Measurements from ENCODE around the gene EXOC4.

EXOC4 gene

GRCh38 chr7:133297093-133297492 lies 44.2 kb downstream of the EXOC4 start:
- H3K4me3 ChIP-seq (ENCODE audit: low read length): no peak overlapping the region
- peaks cover 28% of the 10 kb centered on the region for H3K4me1 ChIP-seq (ENCODE audit: control insufficient read depth, insufficient read depth, low read length)
- H3K27me3 ChIP-seq (replicated peaks; ENCODE audit: control insufficient read depth, insufficient read depth, low read length): no peaks in the 10 kb centered on the region
- no peaks in the 10 kb centered on the region for H3K36me3 ChIP-seq (ENCODE audit: control insufficient read depth, insufficient read depth, low read length, severe bottlenecking)
- no peak for DNase-seq (ENCODE audit: low read depth)
- H3K9me3 ChIP-seq (ENCODE audit: control insufficient read depth, low read length): no peaks in the 10 kb centered on the region
- no peak overlapping the region for H3K9ac ChIP-seq (ENCODE audit: low read length)

GRCh38 chr7:133298080-133298479 lies 45.2 kb downstream of the EXOC4 start:
- H3K4me3 ChIP-seq (ENCODE audit: low read length): no peak overlapping the region
- no peaks in the 10 kb centered on the region for H3K36me3 ChIP-seq (ENCODE audit: control insufficient read depth, insufficient read depth, low read length, severe bottlenecking)
- peaks cover 29% of the 10 kb centered on the region for H3K4me1 ChIP-seq (ENCODE audit: control insufficient read depth, insufficient read depth, low read length)
- no peaks in the 10 kb centered on the region for H3K9me3 ChIP-seq (ENCODE audit: control insufficient read depth, low read length)
- no peak for DNase-seq (ENCODE audit: low read depth)
- no peaks in the 10 kb centered on the region for H3K27me3 ChIP-seq (replicated peaks; ENCODE audit: control insufficient read depth, insufficient read depth, low read length)
- H3K9ac ChIP-seq (ENCODE audit: low read length): no peak overlapping the region

GRCh38 chr7:133299676-133300075 lies 46.8 kb downstream of the EXOC4 start:
- DNase-seq (ENCODE audit: low read depth): no peak
- no peaks in the 10 kb centered on the region for H3K36me3 ChIP-seq (ENCODE audit: control insufficient read depth, insufficient read depth, low read length, severe bottlenecking)
- no peak overlapping the region for H3K4me3 ChIP-seq (ENCODE audit: low read length)
- H3K9me3 ChIP-seq (ENCODE audit: control insufficient read depth, low read length): no peaks in the 10 kb centered on the region
- H3K9ac ChIP-seq (ENCODE audit: low read length): no peak overlapping the region
- H3K27me3 ChIP-seq (replicated peaks; ENCODE audit: control insufficient read depth, insufficient read depth, low read length): no peaks in the 10 kb centered on the region
- H3K4me1 ChIP-seq (ENCODE audit: control insufficient read depth, insufficient read depth, low read length): peaks cover 21% of the 10 kb centered on the region

GRCh38 chr7:133300088-133300487 lies 47.2 kb downstream of the EXOC4 start:
- Histone ChIP-seq H3K27me3 (replicated peaks; ENCODE audit: control insufficient read depth, insufficient read depth, low read length) (no peaks in the 10 kb centered on the region), H3K9me3 (ENCODE audit: control insufficient read depth, low read length) (no peaks in the 10 kb centered on the region), H3K4me1 (ENCODE audit: control insufficient read depth, insufficient read depth, low read length) (peaks cover 21% of the 10 kb centered on the region), H3K4me3 (ENCODE audit: low read length) (no peak overlapping the region), H3K36me3 (ENCODE audit: control insufficient read depth, insufficient read depth, low read length, severe bottlenecking) (no peaks in the 10 kb centered on the region), H3K9ac (ENCODE audit: low read length) (no peak overlapping the region)
- DNase-seq (ENCODE audit: low read depth): no peak

GRCh38 chr7:133300811-133301210 lies 47.9 kb downstream of the EXOC4 start:
- Histone ChIP-seq H3K36me3 (ENCODE audit: control insufficient read depth, insufficient read depth, low read length, severe bottlenecking) (peaks cover 1% of the 10 kb centered on the region), H3K9me3 (ENCODE audit: control insufficient read depth, low read length) (no peaks in the 10 kb centered on the region), H3K27me3 (replicated peaks; ENCODE audit: control insufficient read depth, insufficient read depth, low read length) (no peaks in the 10 kb centered on the region), H3K9ac (ENCODE audit: low read length) (no peak overlapping the region), H3K4me1 (ENCODE audit: control insufficient read depth, insufficient read depth, low read length) (peaks cover 21% of the 10 kb centered on the region), H3K4me3 (ENCODE audit: low read length) (peak overlapping the region; percentile 16)
- DNase-seq (ENCODE audit: low read depth): no peak

- no peaks in the 10 kb centered on the region for H3K9me3 ChIP-seq (ENCODE audit: control insufficient read depth, low read length)
Measured at GRCh38 chr7:133301444-133301843, 48.6 kb downstream of the EXOC4 start.

GRCh38 chr7:133303372-133303771 lies 50.5 kb downstream of the EXOC4 start:
- H3K9me3 ChIP-seq (ENCODE audit: control insufficient read depth, low read length): no peaks in the 10 kb centered on the region
- no peak for DNase-seq (ENCODE audit: low read depth)
- peaks cover 26% of the 10 kb centered on the region for H3K36me3 ChIP-seq (ENCODE audit: control insufficient read depth, insufficient read depth, low read length, severe bottlenecking)
- H3K9ac ChIP-seq (ENCODE audit: low read length): no peak overlapping the region
- H3K4me3 ChIP-seq (ENCODE audit: low read length): no peak overlapping the region
- no peaks in the 10 kb centered on the region for H3K27me3 ChIP-seq (replicated peaks; ENCODE audit: control insufficient read depth, insufficient read depth, low read length)
- peaks cover 21% of the 10 kb centered on the region for H3K4me1 ChIP-seq (ENCODE audit: control insufficient read depth, insufficient read depth, low read length)

More at GRCh38 chr7:133301444-133301843, 48.6 kb downstream of the EXOC4 start:
- H3K36me3 ChIP-seq (ENCODE audit: control insufficient read depth, insufficient read depth, low read length, severe bottlenecking): peaks cover 8% of the 10 kb centered on the region
- peak; percentile 32 for DNase-seq (ENCODE audit: low read depth)
- peaks cover 21% of the 10 kb centered on the region for H3K4me1 ChIP-seq (ENCODE audit: control insufficient read depth, insufficient read depth, low read length)
- no peaks in the 10 kb centered on the region for H3K27me3 ChIP-seq (replicated peaks; ENCODE audit: control insufficient read depth, insufficient read depth, low read length)
- no peak overlapping the region for H3K9ac ChIP-seq (ENCODE audit: low read length)
- no peak overlapping the region for H3K4me3 ChIP-seq (ENCODE audit: low read length)

GRCh38 chr7:133303931-133304330 lies 51.1 kb downstream of the EXOC4 start:
- H3K4me1 ChIP-seq (ENCODE audit: control insufficient read depth, insufficient read depth, low read length): peaks cover 21% of the 10 kb centered on the region
- peak; percentile 58 for DNase-seq (ENCODE audit: low read depth)
- peaks cover 31% of the 10 kb centered on the region for H3K36me3 ChIP-seq (ENCODE audit: control insufficient read depth, insufficient read depth, low read length, severe bottlenecking)
- no peak overlapping the region for H3K9ac ChIP-seq (ENCODE audit: low read length)
- no peaks in the 10 kb centered on the region for H3K27me3 ChIP-seq (replicated peaks; ENCODE audit: control insufficient read depth, insufficient read depth, low read length)
- H3K4me3 ChIP-seq (ENCODE audit: low read length): no peak overlapping the region
- no peaks in the 10 kb centered on the region for H3K9me3 ChIP-seq (ENCODE audit: control insufficient read depth, low read length)

GRCh38 chr7:133309333-133309732 lies 56.5 kb downstream of the EXOC4 start:
- H3K36me3 ChIP-seq (ENCODE audit: control insufficient read depth, insufficient read depth, low read length, severe bottlenecking): peaks cover 40% of the 10 kb centered on the region
- DNase-seq (ENCODE audit: low read depth): no peak
- no peaks in the 10 kb centered on the region for H3K4me1 ChIP-seq (ENCODE audit: control insufficient read depth, insufficient read depth, low read length)
- no peaks in the 10 kb centered on the region for H3K9me3 ChIP-seq (ENCODE audit: control insufficient read depth, low read length)
- H3K27me3 ChIP-seq (replicated peaks; ENCODE audit: control insufficient read depth, insufficient read depth, low read length): no peaks in the 10 kb centered on the region
- no peak overlapping the region for H3K9ac ChIP-seq (ENCODE audit: low read length)
- no peak overlapping the region for H3K4me3 ChIP-seq (ENCODE audit: low read length)

- Histone ChIP-seq H3K27me3 (replicated peaks; ENCODE audit: control insufficient read depth, insufficient read depth, low read length) (no peaks in the 10 kb centered on the region), H3K9ac (ENCODE audit: low read length) (no peak overlapping the region), H3K36me3 (ENCODE audit: control insufficient read depth, insufficient read depth, low read length, severe bottlenecking) (peaks cover 40% of the 10 kb centered on the region), H3K4me1 (ENCODE audit: control insufficient read depth, insufficient read depth, low read length) (peaks cover 3% of the 10 kb centered on the region), H3K9me3 (ENCODE audit: control insufficient read depth, low read length) (no peaks in the 10 kb centered on the region), H3K4me3 (ENCODE audit: low read length) (no peak overlapping the region)
- peak; percentile 19 for DNase-seq (ENCODE audit: low read depth)
Measured at GRCh38 chr7:133310232-133310862, 57.5 kb downstream of the EXOC4 start.

- no peak overlapping the region for H3K4me3 ChIP-seq (ENCODE audit: low read length)
- H3K9ac ChIP-seq (ENCODE audit: low read length): no peak overlapping the region
- no peaks in the 10 kb centered on the region for H3K27me3 ChIP-seq (replicated peaks; ENCODE audit: control insufficient read depth, insufficient read depth, low read length)
- peaks cover 10% of the 10 kb centered on the region for H3K4me1 ChIP-seq (ENCODE audit: control insufficient read depth, insufficient read depth, low read length)
- H3K9me3 ChIP-seq (ENCODE audit: control insufficient read depth, low read length): no peaks in the 10 kb centered on the region
- H3K36me3 ChIP-seq (ENCODE audit: control insufficient read depth, insufficient read depth, low read length, severe bottlenecking): peaks cover 12% of the 10 kb centered on the region
- DNase-seq (ENCODE audit: low read depth): no peak
Measured at GRCh38 chr7:133313575-133313974, 60.7 kb downstream of the EXOC4 start.

- Histone ChIP-seq H3K36me3 (ENCODE audit: control insufficient read depth, insufficient read depth, low read length, severe bottlenecking) (peaks cover 7% of the 10 kb centered on the region), H3K9ac (ENCODE audit: low read length) (no peak overlapping the region), H3K9me3 (ENCODE audit: control insufficient read depth, low read length) (no peaks in the 10 kb centered on the region), H3K27me3 (replicated peaks; ENCODE audit: control insufficient read depth, insufficient read depth, low read length) (no peaks in the 10 kb centered on the region), H3K4me3 (ENCODE audit: low read length) (no peak overlapping the region), H3K4me1 (ENCODE audit: control insufficient read depth, insufficient read depth, low read length) (peaks cover 14% of the 10 kb centered on the region)
- no peak for DNase-seq (ENCODE audit: low read depth)
Measured at GRCh38 chr7:133314084-133314483, 61.2 kb downstream of the EXOC4 start.

All from adipocyte (in vitro differentiated cells).